IMR-90 (cell line): ENCODE data around the gene EFS. TPM values are rescaled to one million over a fixed set of nuclear protein-coding genes. Genes with fewer than 3 reads are reported as not detected.

Experiments used
- ATAC-seq: fragments of 200-7000 bp; cut with Tn5 transposase; 2 replicates; pipeline ENCODE4 v1.9.1; 2020; ENCODE audit warnings: low read depth, mild to moderate bottlenecking, moderate library complexity
- BruUV-seq: library from RNA; stranded (reverse); fragments of 400-500 nt; replicated peaks from 2 replicates; lab custom pipeline; 2021; lab: Mats Ljungman, UMichigan
- CTCF ChIA-PET: fragments of 300-600 bp; formaldehyde crosslinking; extraction: SDS; loops from one replicate; lab custom pipeline; 2021; ENCODE audit warnings: antibody characterized with exemption; lab: Yijun Ruan, JAX
- POLR2A ChIA-PET: fragments of 300-600 bp; sonication (Branson Sonifier 250); formaldehyde crosslinking; loops from one replicate; lab custom pipeline; 2022; ENCODE audit warnings: antibody characterized with exemption; ENCODE audit not compliant: unreplicated experiment; lab: Charles Lee
- DNase-seq: peaks from one replicate; pipeline ENCODE4 v3.0.0; 2013
- H2AFZ ChIP-seq: replicated peaks from 2 replicates; pipeline ENCODE3; 2013; ENCODE audit warnings: low read length, mild to moderate bottlenecking; ENCODE audit not compliant: poor library complexity
- H2AK5ac ChIP-seq: 2 replicates; pipeline ENCODE4 v1.6.1; 2013; ENCODE audit warnings: low read depth, low read length, inconsistent platforms
- H2AK9ac ChIP-seq: replicated peaks from 2 replicates; pipeline ENCODE3; 2013; ENCODE audit warnings: mild to moderate bottlenecking, low read depth, low read length, moderate library complexity; ENCODE audit not compliant: poor library complexity
- H2BK120ac ChIP-seq: 2 replicates; pipeline ENCODE4 v1.6.1; 2013; ENCODE audit warnings: low read depth, low read length, inconsistent platforms
- H2BK15ac ChIP-seq: 3 replicates; pipeline ENCODE4 v1.6.1; 2013; ENCODE audit warnings: low read depth, low read length, inconsistent platforms
- H2BK20ac ChIP-seq: 2 replicates; pipeline ENCODE4 v1.6.1; 2013; ENCODE audit warnings: low read depth, mild to moderate bottlenecking, inconsistent platforms, low read length, moderate library complexity
- H2BK5ac ChIP-seq: 2 replicates; pipeline ENCODE4 v1.6.1; 2013; ENCODE audit warnings: mild to moderate bottlenecking, low read depth, low read length, inconsistent platforms; ENCODE audit not compliant: poor library complexity, severe bottlenecking
- H3K14ac ChIP-seq: replicated peaks from 2 replicates; pipeline ENCODE4 v1.6.1; 2013; ENCODE audit warnings: low read depth, low read length, inconsistent platforms
- H3K18ac ChIP-seq: 2 replicates; pipeline ENCODE4 v1.6.1; 2013; ENCODE audit warnings: low read depth, low read length, control low read depth
- H3K23ac ChIP-seq: 2 replicates; pipeline ENCODE4 v1.6.1; 2013; ENCODE audit warnings: low read depth, low read length, inconsistent platforms
- H3K27ac ChIP-seq: 2 replicates; pipeline ENCODE4 v1.5.1; 2013; ENCODE audit warnings: mild to moderate bottlenecking, control low read depth, low read length; ENCODE audit not compliant: insufficient read depth
- H3K27me3 ChIP-seq: 2 replicates; pipeline ENCODE4 v1.6.1; 2013; ENCODE audit warnings: low read length; ENCODE audit not compliant: control insufficient read depth, insufficient read depth
- H3K36me3 ChIP-seq: 2 replicates; pipeline ENCODE4 v1.6.1; 2013; ENCODE audit warnings: low read length, mixed read lengths; ENCODE audit not compliant: control insufficient read depth, insufficient read depth
- H3K4ac ChIP-seq: 2 replicates; pipeline ENCODE4 v1.6.1; 2013; ENCODE audit warnings: low read depth, low read length, inconsistent platforms
- H3K4me1 ChIP-seq: 2 replicates; pipeline ENCODE4 v1.6.1; 2013; ENCODE audit warnings: low read length, mixed read lengths; ENCODE audit not compliant: control insufficient read depth, insufficient read depth
- H3K4me2 ChIP-seq: 2 replicates; pipeline ENCODE4 v1.6.1; 2013; ENCODE audit warnings: low read depth, mild to moderate bottlenecking, control low read depth, low read length, moderate library complexity
- H3K4me3 ChIP-seq: 2 replicates; pipeline ENCODE4 v1.5.1; 2013; ENCODE audit warnings: low read depth, mild to moderate bottlenecking, control low read depth, low read length, moderate library complexity; ENCODE audit not compliant: insufficient read depth
- H3K56ac ChIP-seq: 2 replicates; pipeline ENCODE4 v1.6.1; 2013; ENCODE audit warnings: low read length, inconsistent platforms; ENCODE audit not compliant: insufficient read depth; ENCODE audit errors: extremely low read depth
- H3K79me1 ChIP-seq, 2 experiments: 2 replicates each; pipeline ENCODE4 v1.6.1; 2013; ENCODE audit warnings: low read length in 2 of 2, inconsistent platforms in 1 of 2, low read depth in 1 of 2
- H3K9ac ChIP-seq: 2 replicates; pipeline ENCODE4 v1.6.1; 2013; ENCODE audit warnings: low read depth, low read length, control low read depth
- H3K9me1 ChIP-seq: 2 replicates; pipeline ENCODE4 v1.6.1; 2013; ENCODE audit warnings: low read length, inconsistent platforms; ENCODE audit not compliant: insufficient read depth
- H3K9me3 ChIP-seq: 2 replicates; pipeline ENCODE4 v1.6.1; 2013; ENCODE audit warnings: low read length; ENCODE audit not compliant: control insufficient read depth, insufficient read depth
- H4K20me1 ChIP-seq: 2 replicates; pipeline ENCODE4 v1.6.1; 2013; ENCODE audit warnings: low read length, inconsistent platforms; ENCODE audit not compliant: insufficient read depth
- H4K5ac ChIP-seq: 2 replicates; pipeline ENCODE4 v1.6.1; 2013; ENCODE audit warnings: mild to moderate bottlenecking, low read depth, low read length, control low read depth
- H4K8ac ChIP-seq, 2 experiments: 2 replicates each; pipeline ENCODE4 v1.6.1; 2013; ENCODE audit warnings: low read depth in 2 of 2, low read length in 2 of 2, control low read depth in 1 of 2, inconsistent platforms in 1 of 2
- H4K91ac ChIP-seq: 2 replicates; pipeline ENCODE4 v1.6.1; 2013; ENCODE audit warnings: low read depth, low read length, inconsistent platforms; ENCODE audit not compliant: insufficient read depth
- BHLHE40 ChIP-seq: fragments of 150-350 bp; IDR thresholded peaks from 2 replicates; pipeline ENCODE4 v1.6.1; 2016; ENCODE audit warnings: mild to moderate bottlenecking, low read depth, low read length
- CEBPB ChIP-seq: IDR thresholded peaks from 2 replicates; pipeline ENCODE4 v1.6.1; 2012; ENCODE audit warnings: low read depth, low read length, improper control_type of control experiment
- CHD1 ChIP-seq: IDR thresholded peaks from 2 replicates; pipeline ENCODE4 v1.6.1; 2012; ENCODE audit warnings: low read depth, low read length, improper control_type of control experiment
- FOS ChIP-seq: fragments of 150-350 bp; IDR thresholded peaks from 2 replicates; pipeline ENCODE4 v1.6.1; 2016; ENCODE audit warnings: low read depth, low read length
- POLR2A ChIP-seq: IDR thresholded peaks from 2 replicates; pipeline ENCODE4 v1.6.1; 2012; ENCODE audit warnings: mild to moderate bottlenecking, low read depth, low read length
- RAD21 ChIP-seq: IDR thresholded peaks from 2 replicates; pipeline ENCODE4 v1.6.1; 2012; ENCODE audit warnings: low read length, improper control_type of control experiment
- RCOR1 ChIP-seq: IDR thresholded peaks from 2 replicates; pipeline ENCODE4 v1.6.1; 2012; ENCODE audit warnings: mild to moderate bottlenecking, low read length, improper control_type of control experiment; ENCODE audit not compliant: insufficient replicate concordance
- RFX5 ChIP-seq: IDR thresholded peaks from 2 replicates; pipeline ENCODE4 v1.8.0; 2012; ENCODE audit warnings: low read depth, mild to moderate bottlenecking, low read length, moderate library complexity
- WGBS, 2 experiments: methylation state at CpG; one replicate each; pipeline versions ENCODE4 v1.1.5 to v1.1.7; 2013; ENCODE audit warnings: missing lambda C conversion rate in 2 of 2; ENCODE audit not compliant: insufficient read length in 1 of 2; ENCODE audit errors: extremely low coverage in 2 of 2; 5-methylcytosine and 5-hydroxymethylcytosine counted together
- dilution Hi-C: fragments of 300-500 bp; cut with HindIII; formaldehyde crosslinking; loops from one replicate; pipeline ENCODE4 v1.14.3; 2018; ENCODE audit warnings: low sequenced_read_pairs; ENCODE audit not compliant: unreplicated experiment
- in situ Hi-C: fragments of 300-500 bp; cut with MboI; formaldehyde crosslinking; loops from 3 replicates; pipeline ENCODE4 v1.14.3; 2019; ENCODE audit warnings: low sequenced_read_pairs, inconsistent platforms, mixed read lengths
- intact Hi-C: fragments of 100-400 bp; cut with micrococcal nuclease; formaldehyde crosslinking; loops from 2 replicates; pipeline ENCODE4 v1.10.0; 2022
- polyA plus RNA-seq, 3 experiments: library from polyadenylated mRNA; depleted of rRNA; stranded (reverse); fragments of >200 nt; gene quantifications; 2 replicates each; pipeline ENCODE4 v1.2.3, GENCODE V29; 2012; ENCODE audit warnings: low replicate concordance in 1 of 3
- total RNA-seq: library from RNA; depleted of rRNA; stranded (reverse); fragments of >200 nt; gene quantifications from 2 replicates; pipeline ENCODE4 v1.2.3, GENCODE V29; 2012

Gene EFS
- total and polyA plus RNA-seq, 2 of the 4 experiments (the other 2 are of a cell fraction), result 2.2 to 11.6 TPM

GRCh38 chr14:23346693-23347405 lies 18.1 kb downstream of the EFS start:
- ChIA-PET POLR2A (interaction anchor here (0.5 kb wide), 1 partner anchor 21 kb away, joined by 4 read pairs; no protein-coding TSS in a partner anchor), CTCF (no interaction called here)
- no peak overlapping the region for H3K9ac ChIP-seq
- H3K27me3 ChIP-seq, result peaks cover 2% of the 10 kb centered on the region; the same call in 1 of the 2 replicates
- H4K91ac ChIP-seq, result no peak overlapping the region
- H2AFZ ChIP-seq, result no peak overlapping the region
- no peak overlapping the region for H3K23ac ChIP-seq
- peaks cover 3% of the 10 kb centered on the region; the same call in 1 of the 2 replicates for H3K4me1 ChIP-seq
- dilution Hi-C loops, result no loop called here
- BruUV-seq, result no TSS peak
- no peak overlapping the region for H3K56ac ChIP-seq
- no peak overlapping the region for H2BK15ac ChIP-seq
- H2AK9ac ChIP-seq, result no peak overlapping the region
- peaks cover 10% of the 10 kb centered on the region for H3K36me3 ChIP-seq
- H3K4ac ChIP-seq, result no peak overlapping the region
- 85% methylated on average over 13 of the region's 27 CpGs; no CpG with 5 or more reads in 1 of the 2 experiments for WGBS, 2 experiments
- H3K4me2 ChIP-seq, result no peak overlapping the region
- DNase-seq, result no peak
- H2BK120ac ChIP-seq, result no peak overlapping the region
- no peak overlapping the region for H3K27ac ChIP-seq
- intact Hi-C loops, result no loop called here
- H3K9me3 ChIP-seq, result no peaks in the 10 kb centered on the region
- no peak overlapping the region for H2BK20ac ChIP-seq
- H3K18ac ChIP-seq, result no peak overlapping the region
- H3K79me1 ChIP-seq, result peaks cover 0 to 3% of the 10 kb centered on the region in 2 experiments; a peak in 3 of 4 replicates
- H4K20me1 ChIP-seq, result no peaks in the 10 kb centered on the region; the same call in 1 of the 2 replicates
- H3K4me3 ChIP-seq, result no peak overlapping the region
- H2AK5ac ChIP-seq, result no peak overlapping the region
- H3K9me1 ChIP-seq, result no peaks in the 10 kb centered on the region
- in situ Hi-C loops, result no loop called here
- TF ChIP-seq FOS (no peak), CEBPB (no peak), CHD1 (no peak), RCOR1 (no peak), RFX5 (no peak), BHLHE40 (no peak), POLR2A (no peak), RAD21 (no peak)
- no peak overlapping the region for H4K8ac ChIP-seq
- no peak overlapping the region for H3K14ac ChIP-seq
- no peak for ATAC-seq
- H4K5ac ChIP-seq, result no peak overlapping the region
- no peak overlapping the region for H2BK5ac ChIP-seq
